Mesenteric fat pad (tissue), 1 donor: ENCODE measurements around the gene NKD1. TPM values are rescaled to one million over a fixed set of nuclear protein-coding genes. Genes with fewer than 3 reads are reported as not detected.
"Not testable (repeated sequence)": the region's sequence is repeated elsewhere in the genome, so short reads cannot be mapped to it uniquely, and the experiment has no call there.

Experiments
- DNase-seq: peaks from one replicate; pipeline ENCODE4 v3.0.0-alpha.2; 2020; ENCODE audit warnings: low spot score
- total RNA-seq: library from RNA; stranded (reverse); fragmentation: NEBNext Ultra II Directional; extraction: Animal tissue kit (Norgen Biotek cat#: 25700); gene quantifications from one replicate; pipeline ENCODE4 v1.2.1, GENCODE V29; 2021
- donor health status: DM: yes; HTN: yes; CAD: no.

NKD1 gene
- total RNA-seq, 1 donor from 2014 or later = 2.4 TPM

GRCh38 chr16:50576403-50577113, 28.4 kb downstream of the NKD1 start:
- DNase-seq = no peak

- no peak for DNase-seq
Measured at GRCh38 chr16:50578137-50578536, 29.9 kb downstream of the NKD1 start.

- not testable (repeated sequence) for DNase-seq
Measured at GRCh38 chr16:50579373-50579772, 31.2 kb downstream of the NKD1 start.

- DNase-seq = no peak
Measured at GRCh38 chr16:50580180-50580798, 32.1 kb downstream of the NKD1 start.

- no peak for DNase-seq
Measured at GRCh38 chr16:50581845-50582244, 33.6 kb downstream of the NKD1 start.

DNA sequence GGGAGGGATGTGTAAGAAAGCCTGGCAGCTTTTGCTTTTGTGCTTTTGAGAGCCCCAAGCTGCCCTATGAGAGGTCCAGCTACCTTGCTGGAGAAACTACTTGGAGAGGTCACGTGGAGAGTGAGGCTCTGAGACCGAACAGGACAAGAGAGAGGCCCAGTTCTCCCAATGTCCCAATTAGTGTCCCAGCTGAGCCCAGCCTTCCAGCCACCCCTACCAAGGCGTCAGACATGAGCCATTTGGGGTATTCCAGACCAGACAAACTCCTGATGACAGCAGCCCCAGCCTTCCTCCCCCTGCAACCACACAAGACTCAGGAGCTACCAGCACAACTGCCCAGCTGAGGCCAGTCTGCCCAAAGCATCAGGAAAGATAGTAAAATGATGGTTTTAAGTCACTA, 35.0 kb downstream of the NKD1 start:
- no peak for DNase-seq

- no peak for DNase-seq
Measured at GRCh38 chr16:50584033-50584722, 36.0 kb downstream of the NKD1 start.

DNA sequence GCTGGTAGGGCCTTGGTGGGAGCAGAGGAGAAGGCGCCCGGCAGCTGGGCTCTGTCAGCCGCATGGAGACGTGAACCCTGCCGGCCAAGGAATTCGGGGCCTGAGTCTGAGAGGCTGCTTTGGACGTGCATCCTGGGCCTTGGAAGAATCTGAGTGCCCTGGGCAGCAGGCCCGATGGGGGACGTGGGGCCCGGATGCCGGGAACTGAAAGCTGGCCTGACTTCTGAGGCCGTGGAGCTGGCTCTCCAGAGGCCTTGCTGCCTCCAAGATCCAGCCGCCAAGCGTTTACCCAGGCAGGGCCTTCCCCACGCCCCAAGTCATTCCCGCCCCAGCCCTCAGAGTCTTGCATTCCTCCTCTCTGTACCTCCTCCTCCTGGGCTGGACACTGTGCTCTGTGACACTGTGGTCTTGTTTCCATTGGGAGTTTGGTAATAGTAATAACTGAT, 37.2 kb downstream of the NKD1 start:
- no peak for DNase-seq

- DNase-seq = no peak
Measured at GRCh38 chr16:50587543-50587942, 39.3 kb downstream of the NKD1 start.

DNA sequence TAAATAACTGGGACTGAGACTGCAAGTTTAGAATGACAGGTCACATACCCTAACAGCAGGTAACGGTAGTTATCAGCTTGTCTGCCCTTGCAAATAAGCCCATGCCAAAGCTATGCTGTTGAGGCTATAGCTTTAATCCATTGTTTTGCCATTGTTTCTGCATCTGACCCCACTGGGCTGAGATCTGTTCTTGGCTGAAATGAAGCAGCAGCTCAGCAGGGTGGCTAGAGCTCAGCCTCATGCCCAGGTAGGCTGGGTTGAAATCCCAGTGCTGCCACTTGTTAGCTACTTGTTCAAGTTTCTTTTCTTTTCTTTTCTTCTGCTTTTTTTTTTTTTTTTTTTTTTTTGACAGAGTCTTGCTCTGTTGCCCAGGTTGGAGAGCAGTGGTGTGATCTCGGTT, 40.1 kb downstream of the NKD1 start:
- DNase-seq = no peak

GRCh38 chr16:50591209-50591608, 43.0 kb downstream of the NKD1 start:
- DNase-seq = no peak

GRCh38 chr16:50591800-50592771, 43.9 kb downstream of the NKD1 start:
- no peak for DNase-seq

- no peak for DNase-seq
Measured at GRCh38 chr16:50592996-50593395, 44.8 kb downstream of the NKD1 start.

DNA sequence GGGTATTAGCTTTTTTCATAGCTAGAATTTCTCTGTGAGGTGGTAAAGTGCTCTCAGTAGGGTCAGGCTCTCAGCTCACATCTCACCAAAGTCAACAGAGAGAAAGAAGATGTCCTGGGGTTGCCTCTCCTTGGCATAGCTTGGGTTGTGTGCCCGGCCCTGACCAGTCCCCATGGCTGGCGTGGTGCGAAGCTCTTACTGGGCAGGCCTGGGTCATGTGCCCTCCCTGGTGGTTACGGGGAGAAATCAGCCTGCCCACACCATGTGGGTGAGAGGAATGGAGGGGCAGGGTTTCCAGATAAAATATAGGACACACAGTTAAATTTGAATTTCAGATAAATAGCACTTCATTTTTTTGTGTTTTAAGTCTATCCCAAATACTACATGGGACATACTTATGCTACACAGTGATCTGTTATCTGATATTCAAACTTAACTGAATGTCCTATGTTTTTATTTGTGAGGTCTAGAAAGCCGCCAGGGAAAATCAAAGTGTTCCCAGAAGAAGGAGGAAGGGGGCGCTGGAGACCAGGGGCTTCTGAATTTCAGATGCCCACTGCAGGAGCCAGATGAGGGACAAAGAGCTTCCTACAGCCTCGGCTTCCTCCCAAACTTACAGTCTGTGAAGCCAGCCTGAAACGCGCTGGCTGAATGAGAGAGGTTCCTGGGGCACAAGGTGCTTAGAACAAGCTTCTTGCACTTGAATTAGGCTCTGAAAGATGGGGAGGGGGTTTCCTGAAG, 45.4 kb downstream of the NKD1 start:
- no peak for DNase-seq

DNA sequence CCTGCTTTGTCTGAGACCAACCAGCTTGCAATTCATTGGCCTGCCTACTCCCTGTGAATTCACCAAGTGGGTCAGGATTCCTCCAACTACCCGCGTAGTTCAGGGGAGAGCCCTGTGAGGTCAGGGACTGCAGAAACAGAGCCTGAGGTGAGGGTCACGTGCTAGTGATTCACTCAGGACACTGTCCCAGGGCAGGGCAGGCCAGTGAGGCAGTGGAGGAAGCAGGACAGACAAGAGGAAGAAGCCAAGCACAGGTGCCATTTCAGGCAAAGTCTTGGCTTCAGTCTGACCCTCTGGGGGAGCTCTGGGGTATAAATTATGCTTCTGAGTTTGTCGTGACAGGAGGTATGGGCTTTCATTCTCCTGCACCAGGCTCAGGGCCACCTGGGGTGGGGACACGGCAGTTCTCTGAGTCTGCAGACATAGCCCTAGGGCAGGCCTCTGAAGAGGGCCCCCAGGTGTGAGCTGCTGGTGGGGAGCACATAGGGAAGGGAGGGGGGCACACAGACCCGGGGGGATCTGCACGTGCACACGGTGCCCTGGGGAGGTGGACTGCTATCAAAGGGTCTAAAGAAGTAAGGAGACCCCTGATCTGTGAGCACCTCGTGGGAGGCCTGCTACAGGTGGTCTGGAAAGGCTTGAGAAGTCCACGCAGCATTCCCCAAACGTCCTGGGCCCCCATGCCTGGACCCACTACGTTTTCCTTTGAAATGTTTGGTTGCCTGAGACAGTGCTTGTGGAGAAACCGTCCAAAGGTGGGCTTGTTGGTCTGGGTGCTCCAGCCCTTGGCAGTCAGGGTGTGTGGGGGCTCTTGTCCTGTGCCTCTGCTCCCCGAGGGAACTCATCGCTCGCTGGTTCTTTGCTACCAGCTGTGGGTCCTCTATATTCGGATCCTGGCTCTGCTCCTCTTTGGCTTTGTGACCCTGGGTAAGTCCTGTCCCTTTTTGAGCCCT, 46.4 kb downstream of the NKD1 start:
- no peak for DNase-seq

DNA sequence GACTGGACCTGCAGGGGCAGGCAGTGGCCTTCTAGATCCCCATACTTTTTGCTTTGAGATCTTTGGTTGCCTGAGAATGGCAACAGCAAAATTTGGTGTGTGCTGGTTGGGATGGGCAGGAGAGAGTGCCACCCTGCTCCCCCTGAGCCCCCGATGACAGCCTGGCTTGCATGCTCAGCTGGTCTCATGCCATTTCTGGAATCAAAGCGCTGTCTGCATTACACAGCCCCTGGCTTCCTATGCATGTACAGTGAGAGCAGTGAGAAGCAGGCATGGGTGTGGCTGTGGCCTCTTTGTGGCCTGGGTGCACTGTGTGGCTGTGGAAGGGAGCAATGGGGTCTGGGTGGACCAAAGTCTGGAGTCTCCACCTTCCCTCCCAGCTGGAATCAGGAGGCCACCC, 47.7 kb downstream of the NKD1 start:
- no peak for DNase-seq

- no peak for DNase-seq
Measured at GRCh38 chr16:50596762-50597450, 48.7 kb downstream of the NKD1 start.

DNA sequence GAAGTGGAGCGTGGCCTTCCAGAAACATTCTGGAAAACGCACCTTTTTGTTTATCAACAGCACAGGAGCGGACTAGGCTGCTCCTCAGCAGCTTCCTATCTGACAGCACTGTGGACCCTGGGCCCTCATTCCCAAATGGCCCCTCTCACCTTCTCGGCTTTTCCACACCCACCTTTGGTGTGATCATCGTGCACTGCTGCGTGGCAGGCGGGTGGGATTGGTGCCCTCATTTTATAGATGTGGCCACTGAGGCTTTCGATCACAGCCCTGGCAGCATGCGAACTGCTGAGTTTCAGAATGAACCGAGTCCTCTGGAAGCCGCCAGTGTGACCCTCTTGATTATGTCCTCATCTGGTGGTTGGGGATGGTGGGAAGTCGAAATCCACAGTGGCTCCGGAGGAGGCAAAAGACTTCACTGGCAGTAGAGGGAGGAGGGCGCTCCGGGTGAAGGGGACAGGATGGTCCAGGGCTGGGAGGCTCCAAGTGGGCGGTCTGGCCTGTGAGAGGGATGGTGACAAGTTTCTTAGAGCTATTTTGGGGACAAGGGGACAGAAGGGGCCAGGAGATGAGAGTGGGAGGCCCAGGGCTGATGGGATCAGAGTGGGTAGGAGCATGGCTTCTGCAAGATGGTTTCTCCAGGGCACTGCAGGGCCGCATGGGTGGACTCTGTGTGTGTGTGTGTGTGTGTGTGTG, 49.5 kb downstream of the NKD1 start:
- DNase-seq = no peak
